ENCODE measurements around the gene ANKRD34B. TPM values are rescaled to one million over a fixed set of nuclear protein-coding genes. Genes with fewer than 3 reads are reported as not detected.

The ANKRD34B gene
- polyA plus RNA-seq, 1 donor (not counting 4 experiments of a cell fraction or from before 2014, with no cell fraction given) = not detected

GRCh38 chr5:80516826-80517225 lies 53.3 kb downstream of the ANKRD34B start:
- Histone ChIP-seq H3K36me3 (ENCODE audit: control insufficient read depth in 2 of 2, extremely low read depth in 1 of 2, insufficient read depth in 2 of 2, low read length in 2 of 2) (no peaks in the 10 kb centered on the region), H2AFZ (ENCODE audit: control insufficient read depth, low read length) (no peak overlapping the region), H3K27me3 (ENCODE audit: control insufficient read depth, extremely low read depth, insufficient read depth, low read length) (no peaks in the 10 kb centered on the region), H3K4me2 (ENCODE audit: control insufficient read depth, extremely low read depth, insufficient read depth, low read depth, low read length) (no peak overlapping the region), H3K9me3 (ENCODE audit: control insufficient read depth, low read depth, low read length) (no peaks in the 10 kb centered on the region), H3K9ac (ENCODE audit: control insufficient read depth, extremely low read depth, insufficient read depth, low read length) (no peak overlapping the region), H3K4me3 (ENCODE audit: control insufficient read depth in 2 of 3, extremely low read depth in 1 of 3, insufficient read depth in 2 of 3, low read depth in 1 of 3, low read length in 3 of 3) (no peak overlapping the region), H3K9me1 (ENCODE audit: control insufficient read depth, extremely low read depth, insufficient read depth, low read length) (no peaks in the 10 kb centered on the region), H3K79me2 (ENCODE audit: control insufficient read depth, insufficient read depth, low read length) (no peaks in the 10 kb centered on the region), H3K27ac (ENCODE audit: control insufficient read depth, insufficient read depth, low read length) (no peak overlapping the region), H3K4me1 (ENCODE audit: control insufficient read depth, extremely low read depth, insufficient read depth, low read length) (no peaks in the 10 kb centered on the region), H4K20me1 (ENCODE audit: control insufficient read depth, extremely low read depth, insufficient read depth, low read length) (no peaks in the 10 kb centered on the region)
- dilution Hi-C loops (cut with MboI; ENCODE audit: extremely low pct_ligation_motif_present, low sequenced_read_pairs) = no loop called here
- DNase-seq (ENCODE audit: low read depth, low spot score) = no peak
- no peak for TF ChIP-seq CTCF (optimal IDR thresholded peaks at IDR 0.05 in 1 of 3, IDR thresholded peaks at IDR 0.05 in 1 of 3, conservative IDR thresholded peaks at IDR 0.05 in 1 of 3; ENCODE audit: extremely low read depth in 1 of 3, insufficient read depth in 2 of 3, low read length in 3 of 3)
- TF ChIP-seq EZH2 (IDR thresholded peaks at IDR 0.05; ENCODE audit: low read length) = no peak
- no peak for FAIRE-seq

DNA sequence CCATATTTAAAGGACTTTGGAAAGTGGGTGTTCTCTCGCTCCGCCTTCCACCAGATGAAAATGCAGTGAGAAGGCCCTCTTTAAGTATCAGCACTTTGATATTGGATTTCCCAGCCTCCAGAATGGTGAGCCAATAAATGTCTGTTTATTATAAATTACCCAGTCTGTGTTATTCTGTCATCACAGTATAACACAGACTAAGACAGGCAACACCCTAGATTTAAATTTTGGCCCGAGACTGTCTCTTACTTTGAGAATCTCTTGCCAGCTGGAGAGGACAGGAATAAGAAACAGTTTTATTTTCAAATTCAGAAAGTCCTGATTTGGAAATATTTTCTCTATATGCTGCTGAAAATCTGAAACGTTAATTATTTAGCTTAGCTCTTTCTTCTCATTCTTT lies 60.7 kb downstream of the ANKRD34B start:
- TF ChIP-seq EZH2 (IDR thresholded peaks at IDR 0.05; ENCODE audit: low read length) = no peak
- no peak for TF ChIP-seq CTCF (optimal IDR thresholded peaks at IDR 0.05 in 1 of 3, IDR thresholded peaks at IDR 0.05 in 1 of 3, conservative IDR thresholded peaks at IDR 0.05 in 1 of 3; ENCODE audit: extremely low read depth in 1 of 3, insufficient read depth in 2 of 3, low read length in 3 of 3)
- dilution Hi-C loops (cut with MboI; ENCODE audit: extremely low pct_ligation_motif_present, low sequenced_read_pairs) = no loop called here
- FAIRE-seq = no peak

More for the DNA sequence above, 60.7 kb downstream of the ANKRD34B start:
- Histone ChIP-seq H3K4me1 (ENCODE audit: control insufficient read depth, extremely low read depth, insufficient read depth, low read length) (no peaks in the 10 kb centered on the region), H3K27ac (ENCODE audit: control insufficient read depth, insufficient read depth, low read length) (no peak overlapping the region), H3K27me3 (ENCODE audit: control insufficient read depth, extremely low read depth, insufficient read depth, low read length) (no peaks in the 10 kb centered on the region), H3K9ac (ENCODE audit: control insufficient read depth, extremely low read depth, insufficient read depth, low read length) (no peak overlapping the region), H4K20me1 (ENCODE audit: control insufficient read depth, extremely low read depth, insufficient read depth, low read length) (no peaks in the 10 kb centered on the region), H3K36me3 (ENCODE audit: control insufficient read depth in 2 of 2, extremely low read depth in 1 of 2, insufficient read depth in 2 of 2, low read length in 2 of 2) (no peaks in the 10 kb centered on the region), H3K4me3 (ENCODE audit: control insufficient read depth in 2 of 3, extremely low read depth in 1 of 3, insufficient read depth in 2 of 3, low read depth in 1 of 3, low read length in 3 of 3) (no peak overlapping the region), H3K79me2 (ENCODE audit: control insufficient read depth, insufficient read depth, low read length) (no peaks in the 10 kb centered on the region), H3K9me3 (ENCODE audit: control insufficient read depth, low read depth, low read length) (no peaks in the 10 kb centered on the region), H3K4me2 (ENCODE audit: control insufficient read depth, extremely low read depth, insufficient read depth, low read depth, low read length) (no peak overlapping the region), H2AFZ (ENCODE audit: control insufficient read depth, low read length) (no peak overlapping the region), H3K9me1 (ENCODE audit: control insufficient read depth, extremely low read depth, insufficient read depth, low read length) (no peaks in the 10 kb centered on the region)
- DNase-seq (ENCODE audit: low read depth, low spot score) = no peak
